Measurements from ENCODE around the gene TBC1D14.

DNA sequence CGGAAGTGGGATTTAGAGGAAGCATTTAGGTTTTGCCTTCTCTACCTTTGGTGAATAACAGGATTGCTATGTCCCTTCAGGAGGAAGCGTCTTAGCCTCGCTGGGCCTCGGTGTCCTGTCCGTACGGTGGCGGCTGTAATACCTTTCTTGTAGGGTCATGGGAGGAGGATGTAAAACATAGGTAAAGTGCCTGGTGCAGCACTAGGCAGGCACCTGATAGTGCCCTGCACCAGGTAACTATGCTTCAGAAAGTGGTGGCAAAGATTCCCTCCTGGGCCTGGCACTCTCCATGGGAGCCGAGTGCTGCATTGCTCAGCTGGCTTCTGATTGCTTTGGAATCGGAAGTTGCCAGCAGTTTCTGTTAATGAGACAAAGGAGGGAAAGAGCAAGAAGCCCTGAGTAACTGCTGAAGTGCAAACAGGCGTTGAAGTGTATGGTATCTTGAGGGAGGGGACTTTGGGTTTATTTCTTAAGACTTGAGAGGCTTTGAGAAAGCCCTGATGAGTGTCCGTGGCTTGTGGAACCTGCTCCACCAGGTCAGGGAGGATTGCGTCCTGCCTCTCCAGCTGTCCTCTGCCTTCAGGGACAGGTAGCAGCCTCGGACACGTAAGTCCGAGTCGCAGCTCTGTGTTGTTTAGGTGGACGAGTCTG, 45.8 kb downstream of the TBC1D14 start:
- no peak for TF ChIP-seq POLR2AphosphoS5 (IDR thresholded peaks at IDR 0.05; ENCODE audit: low read depth, low read length)
- TF ChIP-seq, protein P1, sequence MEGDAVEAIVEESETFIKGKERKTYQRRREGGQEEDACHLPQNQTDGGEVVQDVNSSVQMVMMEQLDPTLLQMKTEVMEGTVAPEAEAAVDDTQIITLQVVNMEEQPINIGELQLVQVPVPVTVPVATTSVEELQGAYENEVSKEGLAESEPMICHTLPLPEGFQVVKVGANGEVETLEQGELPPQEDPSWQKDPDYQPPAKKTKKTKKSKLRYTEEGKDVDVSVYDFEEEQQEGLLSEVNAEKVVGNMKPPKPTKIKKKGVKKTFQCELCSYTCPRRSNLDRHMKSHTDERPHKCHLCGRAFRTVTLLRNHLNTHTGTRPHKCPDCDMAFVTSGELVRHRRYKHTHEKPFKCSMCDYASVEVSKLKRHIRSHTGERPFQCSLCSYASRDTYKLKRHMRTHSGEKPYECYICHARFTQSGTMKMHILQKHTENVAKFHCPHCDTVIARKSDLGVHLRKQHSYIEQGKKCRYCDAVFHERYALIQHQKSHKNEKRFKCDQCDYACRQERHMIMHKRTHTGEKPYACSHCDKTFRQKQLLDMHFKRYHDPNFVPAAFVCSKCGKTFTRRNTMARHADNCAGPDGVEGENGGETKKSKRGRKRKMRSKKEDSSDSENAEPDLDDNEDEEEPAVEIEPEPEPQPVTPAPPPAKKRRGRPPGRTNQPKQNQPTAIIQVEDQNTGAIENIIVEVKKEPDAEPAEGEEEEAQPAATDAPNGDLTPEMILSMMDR (IDR thresholded peaks at IDR 0.05): no peak
- no peak for TF ChIP-seq GATA2 (CRISPR knock-in tag; IDR thresholded peaks at IDR 0.05)
